ENCODE data around the gene MUL1.

The MUL1 gene

GRCh38 chr1:20484519-20485462 lies 23.2 kb downstream of the MUL1 start:
- DNase-seq: peak; percentile 80

GRCh38 chr1:20483833-20484518 lies 24.0 kb downstream of the MUL1 start:
- peak; percentile 80 for DNase-seq

- DNase-seq: peak; percentile 36
These were observed 24.7 kb downstream of the MUL1 start for GRCh38 chr1:20483098-20483832.

- DNase-seq: no peak
These were observed 26.1 kb downstream of the MUL1 start for GRCh38 chr1:20481643-20482498.

- no peak for DNase-seq
These were observed 26.9 kb downstream of the MUL1 start for GRCh38 chr1:20480951-20481617.

GRCh38 chr1:20480243-20480944 lies 27.6 kb downstream of the MUL1 start:
- DNase-seq: no peak

GRCh38 chr1:20479840-20480239 lies 28.1 kb downstream of the MUL1 start:
- no peak for DNase-seq

- no peak for DNase-seq
These were observed 29.8 kb downstream of the MUL1 start for GRCh38 chr1:20478057-20478635.

- DNase-seq: no peak
These were observed 30.4 kb downstream of the MUL1 start for GRCh38 chr1:20477348-20478056.

GRCh38 chr1:20476265-20477038 lies 31.5 kb downstream of the MUL1 start:
- DNase-seq: peak; percentile 26

GRCh38 chr1:20474996-20475395 lies 33.0 kb downstream of the MUL1 start:
- DNase-seq: no peak

GRCh38 chr1:20474333-20474975 lies 33.5 kb downstream of the MUL1 start:
- DNase-seq: no peak

- DNase-seq: no peak
These were observed 34.1 kb downstream of the MUL1 start for GRCh38 chr1:20473894-20474293.

GRCh38 chr1:20472860-20473711 lies 34.9 kb downstream of the MUL1 start:
- no peak for DNase-seq

GRCh38 chr1:20472121-20472520 lies 35.8 kb downstream of the MUL1 start:
- DNase-seq: no peak

GRCh38 chr1:20470194-20470593 lies 37.8 kb downstream of the MUL1 start:
- DNase-seq: peak; percentile 74

- DNase-seq: no peak
These were observed 38.4 kb downstream of the MUL1 start for GRCh38 chr1:20469406-20470076.

Measured in NCI-H510A treated with DMSO at 0.1 percent for 48 hours (cell line).